ENCODE results near the gene ADAMTS14.
"Not testable (repeated sequence)": the region's sequence is repeated elsewhere in the genome, so short reads cannot be mapped to it uniquely, and the experiment has no call there.

ADAMTS14 gene

DNA sequence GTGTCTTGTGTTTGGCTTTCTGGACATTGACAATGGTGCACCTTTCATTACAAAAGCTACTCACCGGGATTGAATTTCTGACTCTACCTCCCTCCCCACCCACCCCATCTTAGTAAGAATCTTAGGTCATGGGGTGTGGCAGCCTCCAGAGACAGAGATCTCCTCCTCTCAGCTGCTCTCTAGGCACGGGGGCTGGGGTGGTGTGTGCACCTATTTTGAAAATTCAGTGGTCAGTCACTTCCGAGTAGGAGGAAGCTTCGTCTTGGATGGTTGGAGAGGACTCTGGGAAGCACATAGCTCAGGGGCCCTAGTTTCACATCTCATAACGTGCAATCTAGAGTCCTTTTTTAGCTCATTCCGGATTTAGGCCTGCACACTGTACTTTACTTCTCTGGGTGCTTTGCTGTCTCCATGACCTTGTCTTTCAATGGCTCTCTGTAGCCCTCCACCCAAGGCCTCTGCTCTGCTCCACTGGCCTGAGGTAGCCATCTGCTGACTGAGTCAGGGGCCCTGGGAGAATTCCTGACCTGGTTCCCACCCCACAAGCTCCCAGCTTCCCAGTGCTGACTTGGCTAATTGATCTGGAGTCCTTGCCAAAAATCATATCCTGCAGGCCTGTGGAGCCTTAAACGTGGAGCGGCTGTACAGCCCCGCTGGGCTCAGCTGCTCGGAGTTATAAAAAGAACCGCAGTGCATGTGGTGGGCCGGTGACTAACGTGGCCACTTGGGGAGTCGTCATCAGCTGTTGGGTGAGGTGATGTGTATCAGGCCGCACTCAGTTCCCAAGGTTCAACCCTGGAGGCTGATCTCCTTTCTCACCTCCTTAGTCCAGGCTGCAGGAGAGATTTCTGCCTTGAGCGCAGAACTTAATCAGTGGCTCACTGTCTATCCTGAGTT, 19.3 kb upstream of the ADAMTS14 start:
- no peak for DNase-seq (ENCODE audit: extremely low read depth in 1 of 2, low read depth in 1 of 2)

DNA sequence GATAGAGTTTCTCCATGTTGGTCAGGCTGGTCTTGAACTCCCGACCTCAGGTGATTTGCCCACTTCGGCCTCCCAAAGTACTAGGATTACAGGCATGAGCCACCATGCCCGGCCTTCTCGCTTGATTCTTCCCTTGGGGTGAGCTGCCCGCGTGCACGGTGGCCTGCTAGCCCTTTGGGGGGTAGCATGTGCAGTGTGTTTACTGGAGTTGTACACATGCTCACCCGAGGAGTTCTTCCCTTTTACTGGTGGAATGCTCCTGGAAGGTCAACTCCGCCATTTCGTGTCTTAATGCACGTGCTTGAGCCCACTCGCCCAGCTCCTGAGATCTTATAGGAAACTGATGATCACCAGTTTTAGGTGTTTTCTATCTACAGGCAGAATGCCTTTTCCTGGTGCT, 17.0 kb upstream of the ADAMTS14 start:
- DNase-seq (ENCODE audit: extremely low read depth in 1 of 2, low read depth in 1 of 2): no peak

DNA sequence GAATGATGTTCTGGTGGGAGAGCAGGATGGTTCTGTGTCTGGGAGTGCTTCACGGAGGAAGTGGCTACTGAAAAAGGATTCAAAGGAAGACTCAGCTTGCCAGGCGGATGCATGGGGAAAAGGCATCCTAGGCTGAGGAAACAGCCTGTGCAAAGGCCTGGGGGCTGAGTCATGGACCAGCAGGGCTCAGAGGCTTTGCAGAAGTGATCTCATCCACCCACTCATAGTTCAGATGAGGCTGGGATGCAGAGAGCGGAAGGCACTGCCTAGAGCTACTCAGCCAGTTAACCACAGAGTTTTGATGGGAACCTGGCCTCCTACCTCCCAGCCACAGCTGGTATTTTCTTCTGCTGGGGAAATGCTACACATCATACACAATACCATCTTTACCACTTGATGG, 15.8 kb upstream of the ADAMTS14 start:
- DNase-seq (ENCODE audit: extremely low read depth in 1 of 2, low read depth in 1 of 2): no peak

DNA sequence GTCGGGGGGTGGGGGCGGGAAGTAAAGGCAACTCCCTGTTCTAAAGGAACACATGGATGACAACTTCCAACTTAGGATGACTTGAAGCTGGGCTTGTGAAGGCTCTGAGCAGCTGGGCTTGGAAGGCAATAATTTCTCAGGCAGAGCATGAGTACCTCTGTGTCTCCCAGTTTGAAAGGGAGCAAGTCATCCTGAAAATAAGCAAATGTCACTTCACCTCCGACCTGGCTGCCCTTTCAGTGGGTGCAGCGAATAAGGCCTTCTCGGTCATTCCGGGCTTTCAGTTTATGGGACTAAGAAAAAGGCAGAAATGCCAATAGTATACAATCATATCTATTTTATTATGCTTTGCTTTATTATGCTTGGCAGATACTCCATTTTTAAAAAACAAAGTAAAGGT, 15.3 kb upstream of the ADAMTS14 start:
- DNase-seq (ENCODE audit: extremely low read depth in 1 of 2, low read depth in 1 of 2): no peak

DNA sequence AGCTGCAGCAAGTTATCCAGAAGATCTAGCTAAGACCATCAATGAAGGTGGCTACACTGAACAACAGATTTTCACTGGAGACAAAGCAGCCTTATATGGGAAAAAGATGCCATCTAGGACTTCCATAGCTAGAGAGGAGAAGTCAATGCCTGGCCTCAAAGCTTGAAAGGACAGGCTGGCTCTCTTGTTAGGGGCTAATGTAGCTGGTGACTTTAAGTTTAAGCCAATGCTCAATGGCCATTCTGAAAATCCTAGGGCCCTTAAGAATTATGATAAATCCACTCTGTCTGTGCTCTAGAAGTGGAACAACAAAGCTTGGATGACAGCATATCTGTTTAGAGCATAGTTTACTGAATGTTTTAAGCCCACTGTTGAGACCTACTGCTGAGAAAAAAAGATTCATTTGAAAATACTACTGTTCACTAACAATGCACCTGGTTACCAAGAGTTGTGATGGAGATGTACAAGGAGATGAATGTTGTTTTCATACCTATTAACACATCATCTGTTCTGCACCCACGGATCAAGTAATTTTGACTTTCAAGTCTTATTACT, 13.6 kb upstream of the ADAMTS14 start:
- DNase-seq (ENCODE audit: extremely low read depth in 1 of 2, low read depth in 1 of 2): no peak

DNA sequence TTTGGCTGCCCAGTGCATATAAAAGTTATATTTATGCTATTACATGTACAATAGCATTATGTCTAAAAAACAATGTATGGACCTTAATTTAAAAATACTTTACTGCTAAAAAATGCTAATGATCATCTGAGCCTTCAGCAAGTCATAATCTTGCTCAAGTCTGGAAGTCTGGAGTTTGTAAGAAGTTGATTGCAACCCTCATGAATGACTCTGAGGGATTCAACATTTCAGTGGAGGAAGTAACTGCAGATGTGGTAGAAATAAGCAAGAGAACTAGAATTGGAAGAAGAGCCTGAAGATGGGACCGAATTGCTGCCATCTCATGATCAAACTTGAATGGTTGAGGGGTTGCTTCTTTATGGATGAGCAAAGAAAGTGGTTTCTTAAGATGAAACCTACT, 13.0 kb upstream of the ADAMTS14 start:
- no peak for DNase-seq (ENCODE audit: extremely low read depth in 1 of 2, low read depth in 1 of 2)

DNA sequence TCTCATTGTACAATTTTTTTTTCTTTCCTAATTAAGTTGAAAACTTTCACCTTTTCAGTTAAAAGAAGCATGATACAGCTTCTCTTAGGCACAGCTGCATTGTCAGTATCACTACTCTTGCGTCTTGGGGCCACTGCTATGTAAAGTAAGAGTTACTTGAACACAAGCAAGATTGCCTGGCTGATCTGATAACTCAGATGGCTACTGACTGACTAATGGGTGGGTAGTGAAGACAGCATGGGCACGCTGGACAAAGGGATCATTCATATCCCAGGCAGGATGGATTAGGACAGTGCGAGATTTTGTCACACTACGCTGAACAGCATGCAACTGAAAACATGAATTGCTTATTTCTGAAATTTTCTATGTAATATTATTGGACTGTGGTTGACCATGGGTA, 11.6 kb upstream of the ADAMTS14 start:
- DNase-seq (ENCODE audit: extremely low read depth in 1 of 2, low read depth in 1 of 2): no peak

DNA sequence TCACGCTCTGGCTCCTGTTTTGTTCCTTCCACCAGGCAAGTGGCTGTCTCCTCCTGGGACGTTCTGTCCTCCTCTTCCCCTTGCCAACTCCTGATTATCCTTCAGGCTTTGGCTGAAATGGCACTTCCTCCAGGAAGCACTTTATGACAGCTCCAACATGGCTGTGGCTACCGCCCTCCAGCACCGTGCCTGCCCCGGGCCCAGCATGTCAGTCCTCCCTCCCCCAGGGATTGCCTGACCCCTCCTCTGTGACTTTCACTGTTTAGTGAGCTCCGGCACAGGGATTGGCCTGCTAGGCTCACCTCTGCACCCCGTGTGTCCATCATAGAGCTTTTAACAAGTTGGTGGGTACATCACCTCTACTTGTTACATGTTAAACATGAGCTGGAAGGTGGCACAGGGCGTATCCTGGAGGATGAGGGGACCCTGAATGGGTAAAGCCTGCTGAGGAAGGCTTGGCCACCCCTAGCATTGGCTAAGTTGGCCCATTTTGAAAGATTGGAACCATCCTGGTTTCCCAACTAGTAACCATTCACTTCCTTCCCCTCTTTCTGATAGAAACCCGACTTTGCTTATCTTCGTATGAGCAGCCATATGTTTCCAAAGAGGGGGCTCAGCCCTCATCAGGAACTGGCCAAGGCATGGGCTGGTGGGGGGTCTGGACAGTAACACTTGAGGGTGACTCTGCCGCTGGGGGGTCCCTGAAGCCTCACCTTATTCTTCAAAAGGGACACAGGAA, 10.5 kb upstream of the ADAMTS14 start:
- no peak for DNase-seq (ENCODE audit: extremely low read depth in 1 of 2, low read depth in 1 of 2)

DNA sequence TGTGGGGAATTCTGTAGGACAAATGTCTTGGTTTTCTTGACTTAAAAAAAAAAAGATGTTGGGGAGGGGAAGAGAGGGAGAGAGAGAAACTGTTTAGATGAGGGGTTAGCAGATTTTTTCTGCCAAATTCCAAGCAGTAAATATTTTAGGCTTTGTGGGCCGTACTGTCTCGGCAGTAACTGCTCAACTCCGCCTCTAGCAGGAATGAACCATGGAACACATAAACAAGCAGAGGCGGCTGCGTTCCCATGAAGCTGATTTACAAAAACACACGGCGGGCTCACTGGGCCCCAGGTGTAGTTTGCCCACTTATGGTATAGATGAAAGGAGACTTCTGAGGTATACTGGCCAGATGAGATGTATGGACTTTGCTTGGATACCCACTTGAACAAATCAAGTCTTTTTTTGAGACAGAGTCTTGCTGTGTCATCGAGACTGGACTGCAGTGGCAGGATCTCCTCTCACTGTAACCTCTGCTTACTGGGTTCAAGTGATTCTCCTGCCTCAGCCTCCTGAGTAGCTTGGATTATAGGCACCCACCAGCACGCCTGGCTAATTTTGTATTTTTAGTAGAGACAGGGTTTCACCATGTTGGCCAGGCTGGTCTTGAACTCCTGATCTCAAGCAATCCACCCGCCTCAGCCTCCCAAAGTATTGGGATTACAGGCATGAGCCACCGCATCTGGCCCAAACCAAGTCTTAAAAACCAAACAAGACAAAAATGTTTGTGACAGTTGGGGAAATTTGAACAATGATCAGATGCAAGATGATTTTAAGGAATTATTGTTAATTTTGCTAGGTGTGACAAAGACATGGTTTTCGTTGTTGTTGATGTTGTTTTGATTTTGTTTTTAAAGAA, 9.7 kb upstream of the ADAMTS14 start:
- no peak for DNase-seq (ENCODE audit: extremely low read depth in 1 of 2, low read depth in 1 of 2)

DNA sequence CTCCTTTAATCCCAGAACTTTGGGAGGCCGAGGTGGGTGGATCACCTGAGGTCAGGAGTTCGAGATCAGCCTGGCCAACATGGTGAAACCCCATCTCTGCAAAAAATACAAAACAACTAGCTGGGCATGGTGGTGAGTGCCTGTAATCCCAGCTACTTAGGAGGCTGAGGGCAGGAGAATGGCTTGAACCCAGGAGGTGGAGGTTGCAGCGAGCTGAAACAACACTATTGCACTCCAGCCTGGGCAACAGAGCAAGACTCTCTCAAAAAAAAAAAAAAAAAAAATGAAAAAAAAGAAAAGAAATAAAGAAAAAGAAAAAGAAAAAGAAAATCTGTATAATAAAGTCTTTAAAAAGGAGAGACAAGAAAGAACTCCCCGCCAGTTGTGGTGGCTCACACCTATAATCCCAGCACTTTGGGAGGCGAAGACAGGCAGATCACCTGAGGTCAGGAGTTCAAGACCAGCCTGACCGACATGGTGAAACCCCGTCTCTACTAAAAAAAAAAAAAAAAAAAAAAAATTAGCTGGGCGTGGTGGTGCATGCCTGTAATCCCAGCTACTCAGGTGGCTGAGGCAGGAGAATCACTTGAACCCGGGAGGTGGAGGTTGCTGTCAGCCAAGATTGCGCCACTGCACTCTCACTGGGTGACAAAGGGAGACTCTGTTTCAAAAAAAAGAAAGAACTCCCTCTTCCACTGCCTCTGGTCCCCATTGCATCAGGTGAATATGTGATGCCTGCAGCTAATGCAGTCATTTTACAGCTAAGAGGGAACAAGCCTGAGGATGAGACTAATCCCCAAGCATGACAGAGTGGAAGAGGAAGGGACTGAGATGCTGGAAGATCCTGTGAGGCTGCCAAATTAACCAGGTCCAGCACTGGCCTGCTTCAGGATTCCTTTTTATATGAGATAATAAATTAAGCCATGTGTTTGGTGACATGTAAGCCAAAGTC, 8.6 kb upstream of the ADAMTS14 start:
- DNase-seq (ENCODE audit: extremely low read depth in 1 of 2, low read depth in 1 of 2): not testable (repeated sequence)

DNA sequence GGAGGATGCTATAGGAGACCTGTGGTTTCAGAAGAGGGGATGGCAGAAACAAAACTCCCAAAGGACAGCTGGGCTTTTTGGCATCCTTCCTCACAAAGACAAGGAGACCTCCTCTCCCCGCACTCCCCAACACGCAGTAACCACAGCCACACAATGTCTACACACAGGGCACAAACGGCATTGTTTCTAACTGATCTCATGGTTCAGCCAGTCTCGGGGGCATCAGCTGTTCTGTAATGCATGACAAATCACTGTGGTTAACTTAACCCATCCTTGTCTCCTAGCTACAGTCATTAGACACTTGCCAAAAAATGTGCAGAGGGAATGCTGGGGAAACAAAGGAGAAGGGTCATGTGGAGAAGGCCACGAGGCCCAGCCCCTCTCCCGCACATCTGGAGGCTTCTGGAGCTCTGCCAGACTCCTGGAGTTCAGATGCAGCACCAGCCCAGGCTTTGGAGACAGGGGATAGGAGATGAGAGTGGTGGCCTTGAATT, 7.6 kb upstream of the ADAMTS14 start:
- no peak for DNase-seq (ENCODE audit: extremely low read depth in 1 of 2, low read depth in 1 of 2)

DNA sequence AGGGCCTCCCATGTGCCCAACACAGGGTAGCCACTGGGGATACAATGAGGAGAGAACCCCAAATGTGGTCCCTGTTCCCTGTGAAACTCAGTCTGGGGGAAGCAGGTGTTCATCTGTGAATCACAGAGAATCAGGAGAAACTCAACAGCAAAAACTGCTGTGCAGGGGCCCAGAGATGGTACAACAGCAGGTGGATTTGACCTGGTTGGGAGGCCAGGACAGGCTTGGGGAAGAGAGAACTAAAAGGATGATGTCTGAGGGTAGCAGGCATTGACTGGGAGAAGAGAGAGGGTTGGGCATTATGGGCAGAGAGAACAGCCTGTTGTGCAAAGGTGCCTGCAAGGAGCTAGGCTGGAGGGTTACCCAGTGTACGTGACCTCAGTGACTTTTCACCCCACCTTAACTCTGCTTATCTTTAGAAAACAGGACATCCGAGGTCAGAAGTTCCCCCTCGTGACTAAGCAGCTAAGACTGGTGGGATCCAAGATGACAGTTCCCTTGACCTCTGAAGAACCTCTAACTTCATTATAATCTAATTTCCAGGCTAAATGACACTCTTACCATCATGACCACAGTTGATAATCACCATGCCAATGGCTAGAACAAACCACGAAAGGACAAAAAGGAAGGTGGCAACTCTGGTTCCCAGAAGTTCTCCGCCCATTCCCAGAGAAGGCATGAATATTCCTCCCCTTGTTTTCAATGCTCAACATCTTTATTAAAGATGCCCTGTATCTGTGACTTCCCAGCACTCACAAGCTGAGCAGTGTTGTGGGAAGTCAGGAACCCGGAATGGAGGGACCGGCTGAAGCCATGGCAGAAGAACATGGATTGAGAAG, 5.1 kb upstream of the ADAMTS14 start:
- DNase-seq (ENCODE audit: extremely low read depth in 1 of 2, low read depth in 1 of 2): no peak

DNA sequence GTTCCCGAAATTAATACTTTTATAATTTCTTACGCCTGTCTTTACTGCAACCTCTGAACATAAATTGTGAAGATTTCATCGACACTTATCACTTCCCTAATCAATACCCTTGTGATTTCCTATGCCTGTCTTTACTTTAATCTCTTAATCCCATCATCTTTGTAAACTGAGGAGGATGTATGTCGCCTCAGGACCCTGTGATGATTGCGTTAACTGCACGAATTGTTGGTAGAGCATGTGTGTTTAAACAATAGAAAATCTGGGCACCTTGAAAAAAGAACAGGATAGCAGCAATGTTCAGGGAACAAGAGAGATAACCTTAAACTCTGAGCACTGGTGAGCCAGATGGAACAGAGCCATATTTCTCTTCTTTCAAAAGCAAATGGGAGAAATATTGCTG, 4.5 kb upstream of the ADAMTS14 start:
- DNase-seq (ENCODE audit: extremely low read depth in 1 of 2, low read depth in 1 of 2): not testable (repeated sequence)

DNA sequence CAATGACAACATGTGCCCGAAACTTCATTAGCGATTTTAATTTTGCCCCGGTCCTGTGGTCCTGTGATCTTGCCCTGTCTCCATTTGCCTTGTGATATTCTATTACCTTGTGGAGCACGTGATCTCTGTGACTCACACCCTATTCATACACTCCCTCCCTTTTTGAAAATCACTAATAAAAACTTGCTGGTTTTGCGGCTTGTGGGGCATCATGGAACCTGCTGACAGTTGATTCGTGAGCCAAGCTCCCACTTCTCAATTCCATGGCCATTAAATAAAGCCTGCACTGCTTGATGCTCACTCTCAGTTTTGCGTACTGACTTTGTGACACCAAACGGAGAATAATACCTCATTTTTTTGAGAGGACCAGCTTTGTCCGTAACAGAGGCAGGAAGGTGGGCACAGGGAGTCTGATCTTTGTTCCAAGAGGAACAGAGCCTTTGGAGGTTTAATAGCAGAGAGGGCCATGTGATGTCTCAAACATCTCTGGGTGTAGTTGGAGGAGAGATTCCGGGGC, 3.8 kb upstream of the ADAMTS14 start:
- DNase-seq (ENCODE audit: extremely low read depth in 1 of 2, low read depth in 1 of 2): no peak

DNA sequence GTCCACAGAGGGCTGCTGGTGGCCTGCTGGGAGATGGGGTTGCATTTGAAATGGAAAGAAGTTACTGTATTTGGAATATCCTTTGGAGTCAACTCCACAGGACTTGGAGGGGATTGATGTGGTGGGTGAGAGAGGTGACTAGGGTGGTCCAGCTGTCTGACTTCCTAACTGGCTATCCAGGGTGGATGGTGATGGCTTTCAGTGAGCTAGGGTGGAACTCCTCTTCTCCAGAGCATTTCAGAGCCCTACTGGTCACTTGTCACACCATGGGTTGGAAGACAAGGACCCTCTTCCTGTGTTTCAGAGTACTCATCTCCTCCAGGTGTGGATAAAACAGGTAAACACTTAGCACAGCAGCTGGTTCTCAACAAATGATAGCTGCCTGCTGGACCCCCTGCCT, 3.3 kb upstream of the ADAMTS14 start:
- no peak for DNase-seq (ENCODE audit: extremely low read depth in 1 of 2, low read depth in 1 of 2)

DNA sequence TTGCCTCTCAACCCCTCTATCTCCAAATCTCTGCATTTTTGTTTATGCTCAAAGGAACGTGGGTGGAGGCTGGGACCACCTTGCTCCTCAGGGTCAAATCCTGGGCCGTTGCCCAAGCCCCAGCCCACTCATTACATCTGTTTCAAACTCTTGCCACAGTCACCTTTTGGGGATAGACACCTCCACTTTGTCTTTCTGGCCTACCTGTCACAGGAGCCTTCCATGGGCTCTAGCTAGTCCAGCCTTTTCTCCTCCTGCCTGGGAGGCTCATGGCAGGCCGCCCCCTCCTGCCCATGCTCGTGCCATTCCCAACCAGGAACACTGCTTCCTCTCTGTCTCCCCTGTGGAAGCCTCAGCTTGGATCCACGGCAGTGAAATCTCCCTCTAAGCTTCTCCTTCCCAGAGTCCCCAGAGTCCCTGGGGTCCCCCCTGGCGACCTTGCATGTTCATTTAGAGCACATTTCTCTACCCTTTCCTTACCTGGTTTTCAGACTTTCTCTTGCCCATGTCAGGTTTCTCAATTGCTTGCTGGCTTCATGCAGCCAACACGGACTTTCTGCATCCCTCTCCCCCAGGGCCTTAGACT, 2.5 kb upstream of the ADAMTS14 start:
- DNase-seq (ENCODE audit: extremely low read depth in 1 of 2, low read depth in 1 of 2): no peak

DNA sequence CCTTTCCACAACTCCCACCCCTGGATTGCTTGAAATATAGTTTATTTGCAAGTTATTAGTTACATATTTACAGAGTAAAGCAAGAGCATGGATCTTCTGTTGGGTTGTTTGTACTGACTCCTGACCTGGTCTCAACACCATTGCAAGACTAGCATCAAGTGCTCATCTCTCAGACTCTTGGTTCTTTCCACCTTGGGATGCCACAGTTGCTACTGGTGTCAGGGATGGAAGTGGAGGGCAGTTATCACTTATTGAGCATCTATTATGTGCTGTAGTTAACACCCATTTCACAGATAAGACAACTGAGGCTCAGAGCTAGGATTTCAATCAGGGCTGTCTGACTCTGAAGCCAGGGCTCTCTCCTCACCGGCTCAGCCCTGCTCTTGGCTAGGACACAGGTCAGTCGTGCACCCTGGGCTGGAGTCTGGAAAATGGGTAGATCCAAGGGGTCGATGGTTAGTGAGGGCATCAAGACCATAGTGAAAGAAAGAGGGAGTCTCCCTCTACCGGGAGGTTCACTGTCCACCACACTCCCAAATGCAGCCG, 614 bp upstream of the ADAMTS14 start:
- DNase-seq (ENCODE audit: extremely low read depth in 1 of 2, low read depth in 1 of 2): no peak

Data from activated CD8-positive, alpha-beta memory T cell treated with anti-CD3 and anti-CD28 coated beads for 1 hour (primary cell).